Ureter (tissue), 1 donor: Measurements from ENCODE around the gene TICAM2. TPM values are rescaled to one million over a fixed set of nuclear protein-coding genes. Genes with fewer than 3 reads are reported as not detected.

Experiments used
- DNase-seq: peaks from one replicate; pipeline ENCODE4 v3.0.0-alpha.2; 2020; ENCODE audit warnings: low spot score
- total RNA-seq: library from RNA; stranded (reverse); gene quantifications from one replicate; pipeline ENCODE4 v1.2.4, GENCODE V29; 2023
- donor health status: DM: yes; HTN: yes; CAD: no.

The TICAM2 gene
- total RNA-seq, 1 donor from 2014 or later: 2.8 TPM

GRCh38 chr5:115568668-115569067 is 33.6 kb downstream of the TICAM2 start:
- no peak for DNase-seq

- no peak for DNase-seq
These were observed 37.0 kb downstream of the TICAM2 start for GRCh38 chr5:115565233-115565632.

- DNase-seq: no peak
These were observed 41.1 kb downstream of the TICAM2 start for GRCh38 chr5:115561176-115561575.

GRCh38 chr5:115559524-115559923 is 42.8 kb downstream of the TICAM2 start:
- DNase-seq: no peak

GRCh38 chr5:115558388-115558956 is 43.8 kb downstream of the TICAM2 start:
- DNase-seq: no peak

GRCh38 chr5:115557667-115558387 is 44.5 kb downstream of the TICAM2 start:
- no peak for DNase-seq

GRCh38 chr5:115556276-115556675 is 46.0 kb downstream of the TICAM2 start:
- DNase-seq: no peak

- no peak for DNase-seq
These were observed 47.1 kb downstream of the TICAM2 start for GRCh38 chr5:115555084-115555633.

GRCh38 chr5:115553082-115553481 is 49.2 kb downstream of the TICAM2 start:
- DNase-seq: no peak

GRCh38 chr5:115551415-115551814 is 50.9 kb downstream of the TICAM2 start:
- no peak for DNase-seq

- no peak for DNase-seq
These were observed 53.1 kb downstream of the TICAM2 start for GRCh38 chr5:115549154-115549553.

GRCh38 chr5:115548683-115549082 is 53.6 kb downstream of the TICAM2 start:
- no peak for DNase-seq

- DNase-seq: no peak
These were observed 56.9 kb downstream of the TICAM2 start for GRCh38 chr5:115545351-115545882.

- peak; percentile 98 for DNase-seq
These were observed 57.6 kb downstream of the TICAM2 start, which contains the start of gene FEM1C for GRCh38 chr5:115544436-115545350. TSS of gene FEM1C (minus strand) at chr5:115544775. CDS start at chr5:115543493, 1,282 bp downstream.

- peak; percentile 71 for DNase-seq
These were observed 58.2 kb downstream of the TICAM2 start for GRCh38 chr5:115544043-115544435.

- no peak for DNase-seq
These were observed 58.8 kb downstream of the TICAM2 start for GRCh38 chr5:115543365-115544042.

- no peak for DNase-seq
These were observed 59.5 kb downstream of the TICAM2 start for GRCh38 chr5:115542651-115543364.

GRCh38 chr5:115542086-115542485 is 60.2 kb downstream of the TICAM2 start:
- DNase-seq: no peak

- no peak for DNase-seq
These were observed 60.7 kb downstream of the TICAM2 start for GRCh38 chr5:115541611-115542010.

GRCh38 chr5:115535479-115536035 is 66.7 kb downstream of the TICAM2 start:
- DNase-seq: no peak
